Testis (tissue), 3 donors: ENCODE measurements around the gene ZNF444. TPM values are rescaled to one million over a fixed set of nuclear protein-coding genes. Genes with fewer than 3 reads are reported as not detected.
A peak's percentile ranks its signal among the peaks of the same experiment; 100 is the strongest.

Experiments used
- DNase-seq: peaks from one replicate; pipeline ENCODE4 v3.0.0-alpha.2; 2019
- H3K27ac ChIP-seq, 2 donors: fragments of 200-600 bp; sonication (generic); one replicate each; pipeline ENCODE4 v1.5.1; 2019
- H3K27me3 ChIP-seq: fragments of 200-600 bp; sonication (generic); one replicate; pipeline ENCODE4 v1.5.1; 2019
- H3K36me3 ChIP-seq: fragments of 200-600 bp; sonication (generic); one replicate; pipeline ENCODE4 v1.5.1; 2017; ENCODE audit warnings: low read depth; ENCODE audit errors: missing control alignments
- H3K4me1 ChIP-seq: fragments of 200-600 bp; sonication (generic); one replicate; pipeline ENCODE4 v1.5.1; 2019
- H3K4me3 ChIP-seq, 2 donors: fragments of 200-600 bp; sonication (generic); one replicate each; pipeline ENCODE4 v1.5.1; 2017 to 2019
- H3K9me3 ChIP-seq: fragments of 200-600 bp; sonication (generic); one replicate; pipeline ENCODE4 v1.5.1; 2017
- POLR2A ChIP-seq: fragments of 450-650 bp; IDR thresholded peaks from one replicate; pipeline ENCODE4 v1.6.1; 2017; ENCODE audit warnings: antibody characterized with exemption, mild to moderate bottlenecking, moderate library complexity
- WGBS, 2 donors: methylation state at CpG; one replicate each; pipeline ENCODE4 v1.1.5; 2018; 5-methylcytosine and 5-hydroxymethylcytosine counted together
- intact Hi-C: fragments of 100-400 bp; cut with DNase I; formaldehyde crosslinking; loops from one replicate; pipeline ENCODE4 v1.15.1; 2023; ENCODE audit warnings: low total_unique reads
- polyA plus RNA-seq: library from polyadenylated mRNA; stranded (reverse); fragments of 350-450 nt; fragmentation: Illumina TruSeq; extraction: RNeasy Lipid Tissue Mini Kit (QIAGEN cat#74804); gene quantifications from one replicate; pipeline ENCODE4 v1.2.3, GENCODE V29; 2014; ENCODE audit warnings: low read depth, low replicate concordance; ENCODE audit not compliant: insufficient read depth
- total RNA-seq, 2 donors: library from RNA; depleted of rRNA; stranded (reverse); fragments of >200 nt; gene quantifications; one replicate each; pipeline ENCODE4 v1.2.3, GENCODE V29; 2016
- TF ChIP-seq, protein P1 (sequence below), 3 experiments: fragments of 450-650 bp in 2 of 3; fragments of 200-600 bp in 1 of 3; sonication (generic) in 1 of 3; IDR thresholded peaks; one replicate each; pipeline ENCODE4 v1.5.1; 2016 to 2019; ENCODE audit warnings: antibody characterized with exemption in 3 of 3, mild to moderate bottlenecking in 2 of 3, moderate library complexity in 1 of 3

Gene ZNF444
- total and polyA plus RNA-seq, 3 donors from 2014 or later, result 24.7 to 62.6 (median 59.2) TPM

DNA sequence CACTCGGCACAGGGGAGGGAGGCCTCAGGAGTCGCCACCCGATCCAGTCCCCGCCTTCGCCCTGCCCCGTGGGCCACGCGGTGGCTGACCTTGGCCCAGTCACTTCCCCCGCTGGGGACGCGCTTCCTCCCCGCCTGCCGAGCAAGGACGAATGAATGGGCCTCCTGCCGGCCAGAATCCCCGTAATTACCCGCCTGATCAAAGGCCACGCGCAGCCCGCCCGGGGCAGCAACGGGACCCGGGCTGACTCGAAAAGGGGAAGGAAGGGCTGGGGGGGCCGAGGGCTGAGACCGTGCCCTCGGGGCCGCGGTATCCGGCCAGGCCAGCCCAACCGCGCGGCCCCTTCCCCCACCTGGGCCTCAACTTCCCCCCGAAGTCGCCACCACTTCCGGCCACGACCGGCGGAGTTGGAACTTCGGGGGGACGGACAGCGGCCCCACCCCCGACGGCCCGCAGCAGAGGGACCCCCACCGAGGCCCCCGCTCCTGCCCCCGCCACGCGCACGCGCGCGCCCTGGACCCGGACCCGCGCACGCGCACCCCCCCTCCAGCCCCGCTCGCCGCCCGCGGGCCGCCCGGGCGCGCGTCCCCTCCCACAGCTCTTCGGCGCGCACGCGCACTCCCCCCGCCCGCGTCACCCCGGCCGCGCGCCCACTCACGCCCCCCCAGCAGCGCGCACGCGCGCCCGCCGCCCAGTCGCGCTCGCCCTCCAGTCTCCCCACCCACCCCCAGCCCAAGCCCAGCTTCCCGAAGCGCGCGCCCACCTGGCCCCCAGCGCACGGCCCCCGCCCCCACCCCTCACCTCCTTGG, 20.5 kb upstream of the ZNF444 start:
- TF ChIP-seq, protein P1, sequence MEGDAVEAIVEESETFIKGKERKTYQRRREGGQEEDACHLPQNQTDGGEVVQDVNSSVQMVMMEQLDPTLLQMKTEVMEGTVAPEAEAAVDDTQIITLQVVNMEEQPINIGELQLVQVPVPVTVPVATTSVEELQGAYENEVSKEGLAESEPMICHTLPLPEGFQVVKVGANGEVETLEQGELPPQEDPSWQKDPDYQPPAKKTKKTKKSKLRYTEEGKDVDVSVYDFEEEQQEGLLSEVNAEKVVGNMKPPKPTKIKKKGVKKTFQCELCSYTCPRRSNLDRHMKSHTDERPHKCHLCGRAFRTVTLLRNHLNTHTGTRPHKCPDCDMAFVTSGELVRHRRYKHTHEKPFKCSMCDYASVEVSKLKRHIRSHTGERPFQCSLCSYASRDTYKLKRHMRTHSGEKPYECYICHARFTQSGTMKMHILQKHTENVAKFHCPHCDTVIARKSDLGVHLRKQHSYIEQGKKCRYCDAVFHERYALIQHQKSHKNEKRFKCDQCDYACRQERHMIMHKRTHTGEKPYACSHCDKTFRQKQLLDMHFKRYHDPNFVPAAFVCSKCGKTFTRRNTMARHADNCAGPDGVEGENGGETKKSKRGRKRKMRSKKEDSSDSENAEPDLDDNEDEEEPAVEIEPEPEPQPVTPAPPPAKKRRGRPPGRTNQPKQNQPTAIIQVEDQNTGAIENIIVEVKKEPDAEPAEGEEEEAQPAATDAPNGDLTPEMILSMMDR (IDR thresholded peaks at IDR 0.05), result peak in 1 of 3 experiments; percentile 5
- TF ChIP-seq POLR2A, result no peak
- no peaks in the 10 kb centered on the region for H3K9me3 ChIP-seq
- peak overlapping the region; percentile 88 to 94 for H3K27ac ChIP-seq
- no peaks in the 10 kb centered on the region for H3K27me3 ChIP-seq
- peak overlapping the region; percentile 83 to 92 for H3K4me3 ChIP-seq
- peaks cover 38% of the 10 kb centered on the region for H3K4me1 ChIP-seq
- 0 to 1% methylated on average over 10 to 32 of the region's 99 CpGs for WGBS, 2 donors
- DNase-seq, result peak; percentile 91
- H3K36me3 ChIP-seq, result no peaks in the 10 kb centered on the region
- intact Hi-C loops, result no loop called here

DNA sequence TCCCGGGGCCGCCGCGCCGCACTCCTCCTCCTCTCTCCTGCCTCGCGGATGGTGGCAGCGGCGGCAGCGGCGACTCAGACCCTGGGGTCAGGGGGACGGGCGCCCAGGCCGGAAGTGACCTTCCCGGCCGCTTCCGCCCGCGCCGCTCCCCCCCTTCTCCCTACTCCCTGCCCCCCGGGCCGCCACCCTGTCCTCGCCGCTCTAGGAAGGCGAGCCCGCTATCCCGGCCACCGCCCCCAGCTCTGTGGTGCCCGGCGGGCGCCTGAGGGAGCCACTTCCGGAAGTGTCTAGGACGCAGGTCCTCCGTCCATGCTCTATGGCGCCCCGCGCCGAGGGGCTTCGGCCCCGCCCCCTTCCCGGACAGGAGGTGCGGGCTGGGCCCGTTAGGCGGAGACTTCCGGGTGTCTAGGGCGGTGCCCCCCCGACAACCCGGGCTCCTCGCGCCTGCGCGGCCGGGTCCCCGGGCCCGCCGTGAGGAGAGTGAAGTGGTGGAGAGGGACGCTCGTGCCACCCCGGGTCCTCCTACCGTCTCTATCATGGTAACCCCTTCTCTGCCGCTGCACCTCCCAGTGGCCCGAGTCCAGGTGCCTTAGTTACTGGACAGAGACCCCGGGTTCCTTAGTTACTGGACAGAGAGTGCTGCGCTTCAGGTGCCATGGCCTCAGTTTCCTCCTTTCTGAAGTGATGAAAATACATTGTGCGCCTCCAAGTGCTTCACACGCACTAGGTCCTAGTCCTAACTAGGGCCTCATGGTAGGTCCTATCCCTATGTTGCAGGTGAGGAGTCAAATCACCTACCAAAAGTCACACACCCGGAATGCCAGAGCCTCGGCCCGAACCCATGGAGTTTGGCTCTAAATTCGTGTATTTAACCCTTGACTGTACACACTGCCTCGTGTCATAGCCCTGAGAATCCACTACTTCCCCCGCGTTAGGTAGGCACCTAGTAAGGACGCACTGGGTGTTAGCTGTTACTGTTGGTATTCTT, 19.6 kb upstream of the ZNF444 start, which contains the start of gene ZNF787:
TSS of gene ZNF787 (minus strand) at position 116 of the 988 bp plus-strand sequence. CDS start 18,078 bp downstream, outside the sequence.
- peaks cover 30% of the 10 kb centered on the region for H3K4me1 ChIP-seq
- no peaks in the 10 kb centered on the region for H3K36me3 ChIP-seq
- H3K27ac ChIP-seq, result peak within 1 kb of the TSS; percentile 88 to 94
- no peaks in the 10 kb centered on the region for H3K9me3 ChIP-seq
- DNase-seq, result peak; percentile 98
- intact Hi-C loops, result no loop called here
- no peak for TF ChIP-seq POLR2A
- TF ChIP-seq, protein P1 (IDR thresholded peaks at IDR 0.05), result no peak
- WGBS, 2 donors, result 4% methylated on average over 29 to 59 of the region's 74 CpGs
- H3K4me3 ChIP-seq, result peak within 1 kb of the TSS; percentile 83 to 92
- no peaks in the 10 kb centered on the region for H3K27me3 ChIP-seq

DNA sequence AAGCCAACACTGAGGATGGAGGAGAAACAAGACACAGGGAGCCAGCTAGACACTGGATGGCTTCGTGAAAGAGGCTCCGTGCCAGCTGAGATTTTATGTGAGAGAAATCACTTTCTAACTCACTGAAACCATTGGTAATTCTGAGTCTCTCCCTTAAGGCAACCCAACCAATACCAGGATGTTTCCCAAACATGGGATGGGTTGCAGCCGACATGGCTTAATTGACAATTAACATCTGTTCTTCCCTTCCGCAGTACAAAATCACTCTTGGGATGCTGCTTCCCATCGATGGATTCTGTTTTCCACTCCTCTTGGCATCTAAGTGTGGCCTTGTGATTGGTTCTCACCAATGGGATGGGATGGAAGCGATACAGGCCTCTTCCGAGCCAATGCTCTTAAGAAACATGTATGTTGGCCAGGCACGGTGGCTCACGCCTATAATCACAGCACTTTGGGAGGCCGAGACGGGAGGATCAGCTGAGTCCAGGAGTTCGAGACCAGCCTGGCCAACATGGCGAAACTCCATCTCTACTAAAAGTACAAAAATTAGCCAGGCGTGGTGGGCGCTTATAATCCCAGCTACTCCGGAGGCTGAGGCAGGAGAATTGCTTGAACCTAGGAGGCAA, 17.7 kb upstream of the ZNF444 start:
- H3K4me1 ChIP-seq, result peaks cover 17% of the 10 kb centered on the region
- 80 to 85% methylated on average over 16 of the region's 16 CpGs for WGBS, 2 donors
- H3K4me3 ChIP-seq, result no peak overlapping the region
- H3K27me3 ChIP-seq, result no peaks in the 10 kb centered on the region
- H3K36me3 ChIP-seq, result no peaks in the 10 kb centered on the region
- H3K27ac ChIP-seq, result no peak overlapping the region
- H3K9me3 ChIP-seq, result no peaks in the 10 kb centered on the region
- TF ChIP-seq POLR2A, result no peak
- TF ChIP-seq, protein P1 (IDR thresholded peaks at IDR 0.05), result no peak
- intact Hi-C loops, result no loop called here
- DNase-seq, result no peak

DNA sequence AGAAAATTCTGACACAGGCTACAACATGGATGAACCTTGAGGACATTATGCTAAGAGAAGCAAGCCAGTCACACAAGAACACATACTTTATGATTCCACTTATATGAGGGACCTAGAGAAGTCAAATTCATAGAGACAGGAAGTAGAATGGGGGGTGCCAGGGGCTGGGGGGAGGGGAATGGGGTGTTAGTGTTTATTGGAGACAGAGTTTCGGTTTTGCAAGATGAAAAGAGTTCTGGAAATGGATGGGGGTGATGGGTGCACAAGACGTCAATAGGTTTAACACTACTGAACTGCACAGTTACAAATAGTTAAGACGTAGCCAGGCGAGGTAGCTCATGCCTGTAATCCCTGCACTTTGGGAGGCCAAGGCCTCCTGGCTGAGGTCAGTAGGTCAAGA, 16.5 kb upstream of the ZNF444 start:
- TF ChIP-seq, protein P1 (IDR thresholded peaks at IDR 0.05), result no peak
- TF ChIP-seq POLR2A, result no peak
- Histone ChIP-seq H3K4me3 (no peak overlapping the region), H3K9me3 (no peaks in the 10 kb centered on the region), H3K4me1 (peaks cover 5% of the 10 kb centered on the region), H3K27ac (no peak overlapping the region), H3K36me3 (no peaks in the 10 kb centered on the region), H3K27me3 (no peaks in the 10 kb centered on the region)
- no peak for DNase-seq
- 85% methylated on average over 4 of the region's 4 CpGs for WGBS, 2 donors
- intact Hi-C loops, result no loop called here
